Measurements from ENCODE around the gene CTSV.
A peak's percentile ranks its signal among the peaks of the same experiment; 100 is the strongest.
"Not testable (repeated sequence)": the region's sequence is repeated elsewhere in the genome, so short reads cannot be mapped to it uniquely, and the experiment has no call there.

Gene CTSV

DNA sequence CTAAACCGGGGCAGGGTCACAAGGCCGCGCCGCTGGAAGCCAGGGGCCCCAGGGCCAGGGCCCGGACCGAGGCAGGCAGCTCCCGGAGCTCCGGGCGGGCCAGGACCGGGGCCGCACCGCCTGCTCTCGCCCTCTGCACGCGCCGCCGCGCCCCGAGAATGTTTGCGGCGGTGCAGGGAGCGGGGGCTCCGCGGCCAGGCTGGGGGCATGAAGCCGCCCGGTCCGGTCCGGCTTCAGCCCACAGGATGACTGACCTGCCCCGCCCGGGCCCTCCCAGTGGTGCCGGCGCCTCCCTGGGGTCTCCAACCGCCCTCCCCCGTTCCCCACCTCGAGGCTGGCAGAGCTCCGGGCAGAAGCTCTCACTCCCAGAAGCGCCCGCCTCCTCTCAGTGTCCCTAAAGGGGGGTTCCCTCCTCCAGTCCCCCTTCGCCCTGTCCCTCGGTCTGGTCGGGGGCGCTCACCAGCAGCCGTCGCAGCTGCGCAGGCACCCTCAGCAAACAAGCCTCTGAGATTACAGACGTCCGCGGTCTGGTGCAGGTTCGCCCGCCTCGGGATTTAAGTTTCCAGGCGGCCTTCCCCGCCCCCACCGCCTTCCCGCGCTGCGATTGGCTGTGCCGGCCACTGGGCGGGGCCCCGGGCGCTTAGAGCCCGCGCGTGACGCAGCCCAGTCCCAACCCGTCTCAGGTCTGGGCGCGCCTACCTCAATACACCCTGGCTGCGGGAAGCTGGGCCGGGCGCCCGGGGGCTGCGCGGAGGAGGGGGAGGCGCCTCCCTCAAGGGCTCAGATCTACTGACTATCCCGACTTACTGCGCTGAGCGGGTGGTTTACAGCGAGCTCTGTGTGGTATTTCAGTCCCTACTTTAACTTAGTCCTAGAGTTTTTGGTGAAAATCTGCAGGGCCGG lies at the start of gene CTSV:
Gene CTSV (minus strand): TSS at position 532 of the 903 bp plus-strand sequence. CDS start 1,099 bp downstream, outside the sequence.
- peak within 1 kb of the TSS; percentile 55 for H3K4me3 ChIP-seq (ENCODE audit: control insufficient read depth, low read depth, low read length)
- TF ChIP-seq CTCF (conservative IDR thresholded peaks at IDR 0.05; ENCODE audit: control insufficient read depth, insufficient read depth, low read depth, low read length), result no peak
- DNase-seq (ENCODE audit: low read depth), result peak; percentile 68

DNA sequence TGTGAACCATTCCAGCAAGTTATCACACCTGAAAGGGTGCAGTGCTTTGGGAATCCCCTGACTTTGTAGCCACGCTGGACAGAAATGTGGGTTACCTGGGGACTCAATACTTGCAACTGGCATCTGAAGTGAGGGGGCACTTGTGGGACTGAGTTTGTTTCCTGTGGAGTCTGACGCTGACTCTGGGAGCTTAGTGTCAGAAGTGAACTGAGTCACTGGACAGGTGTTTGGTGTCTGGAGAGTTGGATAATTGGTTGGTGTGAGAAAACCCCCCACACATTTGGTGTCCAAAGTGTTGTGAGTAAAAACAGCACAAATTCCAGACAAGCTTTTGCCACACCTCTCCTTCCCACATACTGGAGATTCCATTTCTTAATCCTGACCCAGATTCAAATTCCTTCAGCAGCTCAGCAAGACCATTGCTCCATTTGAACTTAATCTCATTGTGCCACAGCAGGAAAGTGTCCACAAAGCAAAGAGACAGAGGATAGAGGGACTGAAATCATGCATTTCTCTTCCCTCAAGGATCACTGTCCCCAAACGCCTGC lies 48.8 kb upstream of the CTSV start:
- not testable (repeated sequence) for DNase-seq (ENCODE audit: low read depth); H3K4me3 ChIP-seq (ENCODE audit: control insufficient read depth, low read depth, low read length)

GRCh38 chr9:97084562-97084991 lies 45.6 kb upstream of the CTSV start:
- DNase-seq (ENCODE audit: low read depth); H3K4me3 ChIP-seq (ENCODE audit: control insufficient read depth, low read depth, low read length): not testable (repeated sequence)

DNA sequence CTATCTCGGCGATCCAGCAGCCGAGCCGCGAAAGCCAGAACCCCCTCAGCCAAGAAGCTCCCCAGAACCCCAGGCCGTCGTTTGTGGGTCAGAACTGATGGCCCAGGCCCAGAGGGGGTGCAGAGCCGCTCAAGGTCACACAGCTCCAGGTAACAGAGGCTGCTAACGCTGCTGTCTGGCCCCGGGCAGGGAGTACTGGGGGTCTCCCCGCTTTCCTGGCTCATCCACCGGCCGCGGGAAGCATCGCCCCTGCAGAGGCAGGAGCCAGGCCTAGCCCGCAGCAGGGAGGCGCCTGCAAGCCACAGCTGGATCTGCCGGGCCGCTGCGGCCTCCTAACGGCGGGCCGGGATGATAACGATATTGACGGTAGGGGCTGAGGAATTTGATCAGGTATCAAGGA lies 39.4 kb upstream of the CTSV start:
- DNase-seq (ENCODE audit: low read depth), result no peak
- H3K4me3 ChIP-seq (ENCODE audit: control insufficient read depth, low read depth, low read length), result no peak overlapping the region
- no peak for TF ChIP-seq CTCF (conservative IDR thresholded peaks at IDR 0.05; ENCODE audit: control insufficient read depth, insufficient read depth, low read depth, low read length)

DNA sequence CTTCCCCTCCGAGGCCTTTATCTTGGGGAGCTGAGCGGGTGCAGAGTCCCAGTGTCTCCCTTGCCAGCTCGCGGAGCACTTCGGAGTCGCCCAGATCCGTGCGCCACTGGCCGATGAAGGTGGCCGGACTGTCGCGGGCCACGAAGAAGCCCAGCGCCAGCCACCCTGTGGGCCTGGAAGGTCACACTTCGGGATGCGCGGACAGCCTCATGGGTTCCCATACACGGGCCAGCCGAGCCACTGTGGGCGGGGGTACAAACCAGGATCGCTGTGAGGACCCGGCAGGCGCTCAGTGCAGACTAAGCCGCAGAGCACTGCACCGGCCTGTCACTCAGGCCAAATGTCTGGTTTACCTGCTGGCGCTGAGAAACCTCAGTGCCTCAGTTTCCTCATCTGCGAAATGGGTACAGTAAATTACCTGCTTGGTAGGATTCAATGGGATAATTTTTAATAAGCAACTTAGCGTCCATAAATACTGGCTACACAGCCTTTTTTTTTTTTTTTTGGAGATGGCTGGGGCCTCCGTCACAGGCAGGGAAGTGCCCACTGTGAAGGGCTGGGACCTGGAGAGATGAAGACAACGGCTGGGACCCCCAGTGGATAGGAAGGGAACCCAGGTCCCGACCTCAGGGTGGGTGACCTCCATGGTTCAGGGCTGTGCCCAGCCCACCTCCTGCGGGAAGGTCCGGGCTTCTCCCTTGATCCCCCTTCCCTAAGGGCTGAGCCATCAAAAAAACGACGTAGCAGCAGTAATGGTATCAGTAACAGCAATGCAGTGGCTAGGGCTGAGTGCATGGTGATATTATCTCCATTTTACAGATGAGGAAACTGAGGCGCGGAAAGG lies 38.7 kb upstream of the CTSV start:
- TF ChIP-seq CTCF (conservative IDR thresholded peaks at IDR 0.05; ENCODE audit: control insufficient read depth, insufficient read depth, low read depth, low read length), result no peak
- no peak for DNase-seq (ENCODE audit: low read depth)
- no peak overlapping the region for H3K4me3 ChIP-seq (ENCODE audit: control insufficient read depth, low read depth, low read length)

- not testable (repeated sequence) for H3K4me3 ChIP-seq (ENCODE audit: control insufficient read depth, low read depth, low read length); DNase-seq (ENCODE audit: low read depth)
Observed at GRCh38 chr9:97076731-97077451, 37.9 kb upstream of the CTSV start.

DNA sequence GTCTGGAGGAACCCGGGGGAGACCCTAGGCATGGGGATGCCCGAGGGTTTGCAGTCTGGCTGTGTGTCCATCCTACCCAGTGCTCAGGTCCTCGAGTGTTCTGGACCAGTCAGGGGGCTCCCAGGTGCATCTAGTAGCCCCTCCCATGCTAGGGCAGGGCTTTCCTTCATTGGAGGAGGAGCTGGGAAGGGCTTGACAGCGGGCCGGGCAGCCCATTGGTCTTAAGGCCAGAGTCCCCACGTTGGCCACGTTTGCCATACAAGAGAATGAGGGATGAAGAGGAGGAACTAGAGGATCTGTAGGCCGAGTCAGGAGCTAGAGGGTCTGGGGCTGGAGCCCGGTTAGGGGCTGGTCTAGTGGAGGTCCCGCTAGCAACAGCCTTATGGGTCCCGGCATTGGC lies 37.3 kb upstream of the CTSV start:
- H3K4me3 ChIP-seq (ENCODE audit: control insufficient read depth, low read depth, low read length), result no peak overlapping the region
- TF ChIP-seq CTCF (conservative IDR thresholded peaks at IDR 0.05; ENCODE audit: control insufficient read depth, insufficient read depth, low read depth, low read length), result no peak
- DNase-seq (ENCODE audit: low read depth), result no peak
